ENCODE measurements around the gene RERG. TPM values are rescaled to one million over a fixed set of nuclear protein-coding genes. Genes with fewer than 3 reads are reported as not detected.
A peak's percentile ranks its signal among the peaks of the same experiment; 100 is the strongest.

Gene RERG
- polyA plus RNA-seq, 3 donors, result not detected

GRCh38 chr12:15268927-15269552 lies 47.8 kb upstream of the RERG start:
- no peaks in the 10 kb centered on the region for H3K4me1 ChIP-seq (ENCODE audit: control insufficient read depth in 1 of 2, insufficient read depth in 2 of 2, low read length in 2 of 2)
- H3K4me3 Mint-ChIP-seq, result no peak overlapping the region
- H2AFZ ChIP-seq (ENCODE audit: insufficient read depth, low read depth, low read length, poor library complexity, severe bottlenecking), result no peak overlapping the region
- peaks cover 1 to 2% (median 1%) of the 10 kb centered on the region in 3 donors for H3K27me3 Mint-ChIP-seq (ENCODE audit: low read depth in 3 of 3)
- H3K4me1 Mint-ChIP-seq, result no peaks in the 10 kb centered on the region
- no peak overlapping the region for H3K9ac ChIP-seq (ENCODE audit: insufficient read depth, low read length, poor library complexity, severe bottlenecking)
- DNase-seq, result peak; percentile 23 to 53 (median 26)
- WGBS (ENCODE audit: insufficient coverage), result 0% methylated on average over 1 of the region's 2 CpGs
- H3K4me3 ChIP-seq (replicated peaks in 1 of 3; ENCODE audit: low read depth in 2 of 3, low read length in 3 of 3), result no peak overlapping the region
- H3K36me3 Mint-ChIP-seq, result no peaks in the 10 kb centered on the region
- H3K9me3 Mint-ChIP-seq, result peaks cover 0 to 3% (median 0%) of the 10 kb centered on the region in 7 donors
- H3K27ac ChIP-seq (ENCODE audit: low read depth in 1 of 2, low read length in 2 of 2), result no peak overlapping the region
- intact Hi-C loops (cut with micrococcal nuclease), result no loop called here
- no peak overlapping the region for H3K27ac Mint-ChIP-seq
- H3K79me2 ChIP-seq (ENCODE audit: insufficient read depth, low read length), result no peaks in the 10 kb centered on the region
- no peaks in the 10 kb centered on the region for H3K27me3 ChIP-seq (ENCODE audit: control insufficient read depth in 2 of 2, insufficient read depth in 2 of 2, low read length in 2 of 2)
- no peak overlapping the region for H3K4me2 ChIP-seq (replicated peaks; ENCODE audit: extremely low read depth, low read length, poor library complexity, severe bottlenecking)
- TF ChIP-seq, protein P1, sequence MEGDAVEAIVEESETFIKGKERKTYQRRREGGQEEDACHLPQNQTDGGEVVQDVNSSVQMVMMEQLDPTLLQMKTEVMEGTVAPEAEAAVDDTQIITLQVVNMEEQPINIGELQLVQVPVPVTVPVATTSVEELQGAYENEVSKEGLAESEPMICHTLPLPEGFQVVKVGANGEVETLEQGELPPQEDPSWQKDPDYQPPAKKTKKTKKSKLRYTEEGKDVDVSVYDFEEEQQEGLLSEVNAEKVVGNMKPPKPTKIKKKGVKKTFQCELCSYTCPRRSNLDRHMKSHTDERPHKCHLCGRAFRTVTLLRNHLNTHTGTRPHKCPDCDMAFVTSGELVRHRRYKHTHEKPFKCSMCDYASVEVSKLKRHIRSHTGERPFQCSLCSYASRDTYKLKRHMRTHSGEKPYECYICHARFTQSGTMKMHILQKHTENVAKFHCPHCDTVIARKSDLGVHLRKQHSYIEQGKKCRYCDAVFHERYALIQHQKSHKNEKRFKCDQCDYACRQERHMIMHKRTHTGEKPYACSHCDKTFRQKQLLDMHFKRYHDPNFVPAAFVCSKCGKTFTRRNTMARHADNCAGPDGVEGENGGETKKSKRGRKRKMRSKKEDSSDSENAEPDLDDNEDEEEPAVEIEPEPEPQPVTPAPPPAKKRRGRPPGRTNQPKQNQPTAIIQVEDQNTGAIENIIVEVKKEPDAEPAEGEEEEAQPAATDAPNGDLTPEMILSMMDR (IDR thresholded peaks at IDR 0.05), result peak; percentile 84
- no peaks in the 10 kb centered on the region for H3K9me3 ChIP-seq (replicated peaks in 1 of 2; ENCODE audit: control insufficient read depth in 1 of 2, insufficient read depth in 1 of 2, low read length in 2 of 2)
- H4K20me1 ChIP-seq (ENCODE audit: insufficient read depth, low read length), result no peaks in the 10 kb centered on the region
- no peaks in the 10 kb centered on the region for H3K36me3 ChIP-seq (replicated peaks in 1 of 2; ENCODE audit: control insufficient read depth in 1 of 2, insufficient read depth in 2 of 2, low read length in 2 of 2)

DNA sequence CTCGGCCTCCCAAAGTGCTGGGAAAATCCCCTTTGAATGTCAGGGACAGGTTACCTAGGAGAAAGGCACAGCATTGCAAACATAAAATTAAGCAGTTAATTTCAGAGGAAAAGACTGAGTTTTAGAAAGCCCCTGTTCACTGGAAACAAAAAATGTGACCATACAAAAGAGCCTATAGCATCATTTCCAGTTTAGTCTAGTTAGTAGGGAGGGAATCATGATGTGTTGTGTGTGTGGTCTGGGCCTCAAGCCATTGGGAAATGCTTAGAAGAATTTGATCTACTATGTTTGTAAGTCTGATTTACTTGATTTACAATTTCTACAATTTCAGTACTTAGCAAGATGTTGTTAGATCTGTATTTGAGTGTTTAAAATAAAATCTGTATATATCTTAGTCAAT lies 47.1 kb upstream of the RERG start:
- no peaks in the 10 kb centered on the region for H3K9me3 ChIP-seq (replicated peaks in 1 of 2; ENCODE audit: control insufficient read depth in 1 of 2, insufficient read depth in 1 of 2, low read length in 2 of 2)
- WGBS (ENCODE audit: insufficient coverage), result 86% methylated on average over 1 of the region's 1 CpG

More for the DNA sequence above, 47.1 kb upstream of the RERG start:
- Mint-ChIP-seq H3K9me3 (peaks cover 0 to 3% (median 0%) of the 10 kb centered on the region in 7 donors), H3K4me3 (no peak overlapping the region), H3K27me3 (ENCODE audit: low read depth in 3 of 3) (peaks cover 1 to 2% (median 1%) of the 10 kb centered on the region in 3 donors), H3K36me3 (no peaks in the 10 kb centered on the region), H3K27ac (no peak overlapping the region), H3K4me1 (no peaks in the 10 kb centered on the region)
- no peak overlapping the region for H3K27ac ChIP-seq (ENCODE audit: low read depth in 1 of 2, low read length in 2 of 2)
- no peaks in the 10 kb centered on the region for H3K4me1 ChIP-seq (ENCODE audit: control insufficient read depth in 1 of 2, insufficient read depth in 2 of 2, low read length in 2 of 2)
- no peak overlapping the region for H3K9ac ChIP-seq (ENCODE audit: insufficient read depth, low read length, poor library complexity, severe bottlenecking)
- no peaks in the 10 kb centered on the region for H3K79me2 ChIP-seq (ENCODE audit: insufficient read depth, low read length)
- H3K27me3 ChIP-seq (ENCODE audit: control insufficient read depth in 2 of 2, insufficient read depth in 2 of 2, low read length in 2 of 2), result no peaks in the 10 kb centered on the region
- no peak overlapping the region for H3K4me3 ChIP-seq (replicated peaks in 1 of 3; ENCODE audit: low read depth in 2 of 3, low read length in 3 of 3)
- H3K36me3 ChIP-seq (replicated peaks in 1 of 2; ENCODE audit: control insufficient read depth in 1 of 2, insufficient read depth in 2 of 2, low read length in 2 of 2), result no peaks in the 10 kb centered on the region
- no peak overlapping the region for H2AFZ ChIP-seq (ENCODE audit: insufficient read depth, low read depth, low read length, poor library complexity, severe bottlenecking)
- intact Hi-C loops (cut with micrococcal nuclease), result no loop called here
- H3K4me2 ChIP-seq (replicated peaks; ENCODE audit: extremely low read depth, low read length, poor library complexity, severe bottlenecking), result no peak overlapping the region
- no peak for DNase-seq
- TF ChIP-seq, protein P1 (IDR thresholded peaks at IDR 0.05), result no peak
- no peaks in the 10 kb centered on the region for H4K20me1 ChIP-seq (ENCODE audit: insufficient read depth, low read length)

Measured in CD14-positive monocyte (primary cell).